HepG2 (cell line): ENCODE data around the gene TBCD. TPM values are rescaled to one million over a fixed set of nuclear protein-coding genes. Genes with fewer than 3 reads are reported as not detected.
A peak's percentile ranks its signal among the peaks of the same experiment; 100 is the strongest.
"Not testable (repeated sequence)": the region's sequence is repeated elsewhere in the genome, so short reads cannot be mapped to it uniquely, and the experiment has no call there.

Source experiments
- ATAC-seq: fragments of 200-7000 bp; cut with Tn5 transposase; 3 replicates; pipeline ENCODE4 v1.9.1; 2020; ENCODE audit warnings: mild to moderate bottlenecking, moderate library complexity
- BruUV-seq: library from RNA; stranded (reverse); fragments of 400-500 nt; replicated peaks from 2 replicates; lab custom pipeline; 2021; lab: Mats Ljungman, UMichigan
- CTCF ChIA-PET: fragments of 300-600 bp; formaldehyde crosslinking; extraction: SDS; loops from one replicate; lab custom pipeline; 2021; ENCODE audit warnings: low total read pairs, inconsistent platforms, low intra/inter-chr PET ratio; lab: Yijun Ruan, JAX
- POLR2A ChIA-PET: fragments of 350-600 bp; sonication (Branson Sonifier 250); formaldehyde crosslinking; loops from one replicate; lab custom pipeline; 2020; ENCODE audit warnings: antibody characterized with exemption, inconsistent platforms; lab: Yijun Ruan, JAX
- DNase-seq: peaks from one replicate; pipeline ENCODE4 v3.0.0-alpha.2; 2015; ENCODE audit warnings: low spot score
- FAIRE-seq: peaks from 3 replicates; lab custom pipeline; 2011; peaks lifted over from hg19 to GRCh38; lab: Jason Lieb, UNC
- H2AFZ ChIP-seq: one replicate; pipeline ENCODE4 v1.6.1; 2011; ENCODE audit warnings: low read length, inconsistent platforms
- H3K27ac ChIP-seq: fragments of 300-600 bp; 3 replicates; pipeline ENCODE4 v1.8.0; 2011; ENCODE audit warnings: mixed run types, mild to moderate bottlenecking, mixed read lengths, low read length, inconsistent platforms; ENCODE audit not compliant: insufficient read depth; ENCODE audit errors: extremely low read length
- H3K27me3 ChIP-seq, 2 experiments: fragments of 200-600 bp in 1 of 2; 2 replicates in 1 of 2; 3 replicates in 1 of 2; pipeline versions ENCODE4 v1.6.0 to v1.8.0; 2011; ENCODE audit warnings: low read length in 2 of 2, mild to moderate bottlenecking in 2 of 2, moderate library complexity in 2 of 2, inconsistent platforms in 1 of 2; ENCODE audit not compliant: insufficient read depth in 2 of 2, control insufficient read depth in 1 of 2
- H3K36me3 ChIP-seq, 2 experiments: fragments of 200-600 bp in 1 of 2; replicated peaks in 1 of 2; 2 replicates in 1 of 2; 3 replicates in 1 of 2; pipeline versions ENCODE4 v1.5.1 to v1.8.0; 2011; ENCODE audit warnings: low read length in 2 of 2, inconsistent platforms in 1 of 2; ENCODE audit not compliant: insufficient read depth in 2 of 2, control insufficient read depth in 1 of 2
- H3K4me1 ChIP-seq: 2 replicates; pipeline ENCODE4 v1.5.1; 2012; ENCODE audit warnings: low read length, inconsistent platforms; ENCODE audit not compliant: insufficient read depth
- H3K4me2 ChIP-seq: 2 replicates; pipeline ENCODE4 v1.6.0; 2011; ENCODE audit warnings: low read depth, low read length, inconsistent platforms
- H3K4me3 ChIP-seq, 3 experiments: fragments of 200-600 bp in 1 of 3; sonication (generic), shearing (Covaris generic) in 1 of 3; replicated peaks in 1 of 3; 2 replicates each; pipeline ENCODE4 v1.5.1; 2011 to 2016; ENCODE audit warnings: low read length in 3 of 3, inconsistent platforms in 2 of 3, low read depth in 2 of 3, mild to moderate bottlenecking in 2 of 3, control low read depth in 1 of 3, mixed read lengths in 1 of 3; ENCODE audit not compliant: insufficient read depth in 1 of 3
- H3K79me2 ChIP-seq: one replicate; pipeline ENCODE4 v1.6.1; 2011; ENCODE audit warnings: low read length, inconsistent platforms; ENCODE audit not compliant: insufficient read depth
- H3K9ac ChIP-seq: 2 replicates; pipeline ENCODE4 v1.6.0; 2011; ENCODE audit warnings: mild to moderate bottlenecking, low read depth, low read length, inconsistent platforms; ENCODE audit not compliant: insufficient read depth
- H3K9me3 ChIP-seq: 2 replicates; pipeline ENCODE4 v1.5.1; 2012; ENCODE audit warnings: mild to moderate bottlenecking, low read length
- H4K20me1 ChIP-seq: 2 replicates; pipeline ENCODE4 v1.6.0; 2011; ENCODE audit warnings: inconsistent platforms, mild to moderate bottlenecking, low read length, moderate library complexity; ENCODE audit not compliant: insufficient read depth
- AGO2 ChIP-seq: fragments of 200-400 bp; formaldehyde crosslinking; optimal IDR thresholded peaks from 2 replicates; pipeline ENCODE3; 2017; ENCODE audit warnings: mild to moderate bottlenecking, low read depth, low read length, moderate library complexity
- HMG20B ChIP-seq: conservative IDR thresholded peaks from 2 replicates; pipeline ENCODE4 v1.6.1; 2016; ENCODE audit warnings: missing genetic modification reagents, missing compliant biosample characterization
- ZNF33B ChIP-seq: sonication (generic); formaldehyde crosslinking; IDR thresholded peaks from 2 replicates; pipeline ENCODE4 v1.5.1; 2020; ENCODE audit warnings: mild to moderate bottlenecking, missing genetic modification reagents
- WGBS: methylation state at CpG from one replicate; pipeline ENCODE4 v1.1.6; 2017; ENCODE audit warnings: low lambda C conversion rate; 5-methylcytosine and 5-hydroxymethylcytosine counted together
- in situ Hi-C: cut with HindIII; loops from 2 replicates; pipeline ENCODE4 v1.10.0; 2017; ENCODE audit warnings: low pct_unique_long_range_greater_than_20kb; ENCODE audit not compliant: extremely low pct_ligation_motif_present
- intact Hi-C: fragments of 100-400 bp; cut with micrococcal nuclease; formaldehyde crosslinking; loops from one replicate; pipeline ENCODE4 v1.10.0; 2022; ENCODE audit not compliant: unreplicated experiment
- polyA plus RNA-seq, 8 experiments: library from polyadenylated mRNA; depleted of rRNA in 3 of 8; stranded (reverse) in 7 of 8; unstranded in 1 of 8; fragments of >200 nt; fragmentation: Illumina TruSeq in 4 of 8; extraction: Trizol in 4 of 8; gene quantifications; 2 replicates each; pipeline versions ENCODE4 v1.2.1 to v1.2.3, GENCODE V29; 2011 to 2016; ENCODE audit warnings: low read depth in 4 of 8, missing spikeins in 1 of 8, mixed read lengths in 1 of 8; ENCODE audit not compliant: insufficient read depth in 1 of 8
- total RNA-seq, 5 experiments: library from RNA; depleted of rRNA; stranded (reverse); fragments of >200 nt; fragmentation: Illumina TruSeq; extraction: Trizol; gene quantifications; 2 replicates each; pipeline ENCODE4 v1.2.3, GENCODE V29; 2016; ENCODE audit warnings: low read depth in 1 of 5
- TF ChIP-seq, protein P1 (sequence below): sonication (generic); formaldehyde crosslinking; IDR thresholded peaks from 2 replicates; pipeline ENCODE4 v1.4.0; 2020; ENCODE audit warnings: missing genetic modification reagents
- TF ChIP-seq, protein P2 (sequence below): sonication (generic); formaldehyde crosslinking; IDR thresholded peaks from 2 replicates; pipeline ENCODE4 v1.4.0; 2020; ENCODE audit warnings: mild to moderate bottlenecking, missing genetic modification reagents

The TBCD gene
- total and polyA plus RNA-seq, 2 of the 13 experiments (the other 11 are each of a cell fraction or from before 2014, with no cell fraction given): 33.9 to 54.8 TPM

DNA sequence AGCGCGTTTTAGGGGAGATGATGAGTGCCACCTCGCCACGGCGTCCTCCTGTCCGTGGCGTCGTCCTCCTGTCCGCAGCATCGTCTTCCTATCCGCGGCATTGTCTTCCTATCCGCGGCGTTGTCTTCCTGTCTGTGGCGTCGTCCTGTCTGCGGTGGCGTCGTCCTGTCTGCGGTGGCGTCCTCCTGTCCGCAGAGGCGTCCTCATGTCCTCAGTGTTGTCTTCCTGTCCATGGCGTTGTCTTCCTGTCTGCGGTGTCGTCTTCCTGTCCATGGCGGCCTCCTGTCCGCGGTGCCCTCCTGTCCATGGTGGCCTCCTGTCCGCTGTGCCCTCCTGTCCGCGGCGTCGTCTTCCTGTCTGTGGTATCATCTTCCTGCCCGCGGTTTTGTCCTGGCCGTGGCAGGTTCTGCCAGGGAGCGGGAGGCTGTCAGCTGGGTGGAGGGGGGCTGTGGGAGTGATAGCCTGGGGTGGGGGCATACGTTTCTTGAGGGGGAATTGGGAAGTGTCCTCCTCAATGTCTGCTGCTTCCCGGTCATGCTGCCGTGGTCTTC lies 30.9 kb downstream of the TBCD start:
- BruUV-seq: no TSS peak
- intact Hi-C loops: no loop called here
- Histone ChIP-seq H3K4me1 (no peaks in the 10 kb centered on the region), H3K36me3 (peaks cover 17 to 34% of the 10 kb centered on the region in 2 experiments; a peak in 4 of 5 replicates), H3K27ac (no peak overlapping the region), H4K20me1 (no peaks in the 10 kb centered on the region), H3K9ac (no peak overlapping the region), H3K79me2 (no peaks in the 10 kb centered on the region), H2AFZ (no peak overlapping the region), H3K4me3 (no peak overlapping the region), H3K27me3 (no peaks in the 10 kb centered on the region), H3K4me2 (no peak overlapping the region), H3K9me3 (no peaks in the 10 kb centered on the region)
- FAIRE-seq (no peak), ATAC-seq (no peak), DNase-seq (no peak)
- 96% methylated on average over 42 of the region's 42 CpGs for WGBS
- TF ChIP-seq HMG20B: no peak
- peak; percentile 21 for TF ChIP-seq AGO2
- CTCF ChIA-PET: interaction anchor here (1.7 to 2.6 kb wide), 3 partner anchors 131 to 423 kb away, joined by 16 to 21 read pairs (median 17); no protein-coding TSS in a partner anchor
- in situ Hi-C loops: loop anchor here (5.0 kb wide), 1 partner anchor 145 kb away; no protein-coding TSS in a partner anchor
- POLR2A ChIA-PET: no interaction called here

DNA sequence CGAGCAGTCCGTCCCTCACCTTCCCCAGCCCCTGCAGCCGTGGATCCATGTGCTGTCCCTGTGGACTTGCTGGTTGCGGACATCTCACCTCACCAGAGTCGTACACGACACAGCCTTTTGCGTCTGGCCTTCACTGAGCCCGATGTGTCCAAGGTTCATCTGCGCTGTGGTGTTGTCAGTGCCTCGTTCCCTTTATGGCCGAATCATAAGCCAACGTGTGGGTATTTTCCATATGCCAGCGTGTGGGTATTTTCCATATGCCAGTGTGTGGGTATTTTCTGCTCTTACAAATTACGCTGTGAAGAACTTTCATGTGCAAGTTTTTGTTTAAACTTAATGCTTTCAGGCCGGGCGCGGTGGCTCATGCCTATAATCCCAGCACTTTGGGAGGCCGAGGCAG lies 31.6 kb downstream of the TBCD start:
- no peaks in the 10 kb centered on the region for H3K27me3 ChIP-seq
- no peaks in the 10 kb centered on the region for H3K4me1 ChIP-seq
- no peak overlapping the region for H3K4me2 ChIP-seq
- BruUV-seq: no TSS peak
- ATAC-seq: no peak
- peaks cover 17 to 30% of the 10 kb centered on the region in 2 experiments; a peak in 4 of 5 replicates for H3K36me3 ChIP-seq
- in situ Hi-C loops: loop anchor here (5.0 kb wide), 1 partner anchor 144 kb away; no protein-coding TSS in a partner anchor
- no peak overlapping the region for H3K27ac ChIP-seq
- H3K4me3 ChIP-seq: no peak overlapping the region
- 96% methylated on average over 18 of the region's 18 CpGs for WGBS
- H3K79me2 ChIP-seq: no peaks in the 10 kb centered on the region
- no peaks in the 10 kb centered on the region for H3K9me3 ChIP-seq
- FAIRE-seq: no peak
- intact Hi-C loops: no loop called here
- TF ChIP-seq, protein P1, sequence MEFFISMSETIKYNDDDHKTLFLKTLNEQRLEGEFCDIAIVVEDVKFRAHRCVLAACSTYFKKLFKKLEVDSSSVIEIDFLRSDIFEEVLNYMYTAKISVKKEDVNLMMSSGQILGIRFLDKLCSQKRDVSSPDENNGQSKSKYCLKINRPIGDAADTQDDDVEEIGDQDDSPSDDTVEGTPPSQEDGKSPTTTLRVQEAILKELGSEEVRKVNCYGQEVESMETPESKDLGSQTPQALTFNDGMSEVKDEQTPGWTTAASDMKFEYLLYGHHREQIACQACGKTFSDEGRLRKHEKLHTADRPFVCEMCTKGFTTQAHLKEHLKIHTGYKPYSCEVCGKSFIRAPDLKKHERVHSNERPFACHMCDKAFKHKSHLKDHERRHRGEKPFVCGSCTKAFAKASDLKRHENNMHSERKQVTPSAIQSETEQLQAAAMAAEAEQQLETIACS (CRISPR knock-in tag): no peak
- no peak for TF ChIP-seq ZNF33B (CRISPR knock-in tag)
- TF ChIP-seq, protein P2, sequence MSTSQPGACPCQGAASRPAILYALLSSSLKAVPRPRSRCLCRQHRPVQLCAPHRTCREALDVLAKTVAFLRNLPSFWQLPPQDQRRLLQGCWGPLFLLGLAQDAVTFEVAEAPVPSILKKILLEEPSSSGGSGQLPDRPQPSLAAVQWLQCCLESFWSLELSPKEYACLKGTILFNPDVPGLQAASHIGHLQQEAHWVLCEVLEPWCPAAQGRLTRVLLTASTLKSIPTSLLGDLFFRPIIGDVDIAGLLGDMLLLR (CRISPR knock-in tag): 0 out of 2 replicates have a peak, but pooled peaks have one; percentile 15
- DNase-seq: no peak
- no peak overlapping the region for H3K9ac ChIP-seq
- CTCF ChIA-PET: interaction anchor here (2.6 kb wide), 1 partner anchor 134 kb away, joined by 17 read pairs; no protein-coding TSS in a partner anchor
- POLR2A ChIA-PET: no interaction called here
- no peak overlapping the region for H2AFZ ChIP-seq
- no peaks in the 10 kb centered on the region for H4K20me1 ChIP-seq

DNA sequence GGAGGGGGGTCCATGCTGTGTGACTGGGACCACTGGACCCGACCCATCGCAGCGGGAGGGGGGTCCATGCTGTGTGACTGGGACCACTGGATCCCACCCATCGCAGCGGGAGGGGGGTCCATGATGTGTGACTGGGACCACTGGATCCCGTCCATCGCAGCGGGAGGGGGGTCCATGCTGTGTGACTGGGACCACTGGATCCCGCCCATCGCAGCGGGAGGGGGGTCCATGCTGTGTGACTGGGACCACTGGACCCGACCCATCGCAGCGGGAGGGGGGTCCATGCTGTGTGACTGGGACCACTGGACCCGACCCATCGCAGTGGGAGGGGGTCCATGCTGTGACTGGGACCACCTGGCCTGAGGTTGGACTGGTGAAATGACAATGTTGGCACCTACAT lies 33.7 kb downstream of the TBCD start:
- intact Hi-C loops, DNase-seq, H3K27me3 ChIP-seq, H3K4me1 ChIP-seq, in situ Hi-C loops, H3K9me3 ChIP-seq, ATAC-seq, H2AFZ ChIP-seq, H3K4me3 ChIP-seq, H3K4me2 ChIP-seq, H4K20me1 ChIP-seq, BruUV-seq, FAIRE-seq, POLR2A ChIA-PET, H3K27ac ChIP-seq, CTCF ChIA-PET, H3K9ac ChIP-seq, H3K79me2 ChIP-seq: not testable (repeated sequence)
- WGBS: 92% methylated on average over 12 of the region's 16 CpGs
- peaks cover 17 to 30% of the 10 kb centered on the region in 2 experiments; a peak in 4 of 5 replicates for H3K36me3 ChIP-seq
